GM23248 (cell line): Measurements from ENCODE around the gene TBC1D1.

Experiments used
- EZH2 ChIP-seq: fragments of 200-600 bp; sonication (generic); IDR thresholded peaks from 2 replicates; pipeline ENCODE4 v1.6.1; 2018; ENCODE audit warnings: antibody characterized with exemption, mild to moderate bottlenecking; ENCODE audit not compliant: insufficient read depth, poor library complexity, severe bottlenecking
- EZH2phosphoT487 ChIP-seq: fragments of 200-600 bp; sonication (generic); IDR thresholded peaks from 2 replicates; pipeline ENCODE4 v1.6.1; 2018; ENCODE audit warnings: antibody characterized with exemption, moderate library complexity, mild to moderate bottlenecking, low read depth; ENCODE audit not compliant: insufficient read depth

GRCh38 chr4:37953156-37953555 lies 62.3 kb downstream of the TBC1D1 start:
- TF ChIP-seq EZH2 (no peak), EZH2phosphoT487 (no peak)
